ENCODE results near the gene RNF225.
"Not testable (repeated sequence)": the region's sequence is repeated elsewhere in the genome, so short reads cannot be mapped to it uniquely, and the experiment has no call there.

The RNF225 gene

GRCh38 chr19:58362272-58362994 lies 33.0 kb upstream of the RNF225 start, which contains the start of gene ZNF497:
ZNF497 (minus strand) TSS chr19:58362751; CDS start chr19:58357635, 5,116 bp downstream.
- peak; percentile 90 to 96 for DNase-seq (ENCODE audit: low read depth in 2 of 2)

DNA sequence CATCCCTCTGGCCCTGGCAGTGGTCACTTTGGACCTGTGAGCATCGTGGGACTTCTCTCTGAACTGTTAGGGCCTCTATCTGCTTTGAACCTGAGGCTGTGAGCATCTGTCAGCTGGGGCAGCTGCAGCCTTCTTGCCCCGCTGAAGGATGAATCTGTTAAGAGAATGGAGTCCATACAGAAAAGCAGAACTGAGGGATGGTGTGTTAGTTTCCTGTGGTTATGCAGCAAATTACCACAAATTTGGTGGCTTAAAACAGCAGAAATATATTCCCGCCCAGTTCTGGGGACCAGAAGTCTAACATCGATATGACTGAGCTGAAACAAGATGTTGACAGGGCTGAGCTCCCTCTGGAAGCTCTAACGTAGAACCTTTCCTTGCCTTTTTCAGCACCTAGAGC lies 31.3 kb upstream of the RNF225 start:
- DNase-seq (ENCODE audit: low read depth in 2 of 2) = no peak

DNA sequence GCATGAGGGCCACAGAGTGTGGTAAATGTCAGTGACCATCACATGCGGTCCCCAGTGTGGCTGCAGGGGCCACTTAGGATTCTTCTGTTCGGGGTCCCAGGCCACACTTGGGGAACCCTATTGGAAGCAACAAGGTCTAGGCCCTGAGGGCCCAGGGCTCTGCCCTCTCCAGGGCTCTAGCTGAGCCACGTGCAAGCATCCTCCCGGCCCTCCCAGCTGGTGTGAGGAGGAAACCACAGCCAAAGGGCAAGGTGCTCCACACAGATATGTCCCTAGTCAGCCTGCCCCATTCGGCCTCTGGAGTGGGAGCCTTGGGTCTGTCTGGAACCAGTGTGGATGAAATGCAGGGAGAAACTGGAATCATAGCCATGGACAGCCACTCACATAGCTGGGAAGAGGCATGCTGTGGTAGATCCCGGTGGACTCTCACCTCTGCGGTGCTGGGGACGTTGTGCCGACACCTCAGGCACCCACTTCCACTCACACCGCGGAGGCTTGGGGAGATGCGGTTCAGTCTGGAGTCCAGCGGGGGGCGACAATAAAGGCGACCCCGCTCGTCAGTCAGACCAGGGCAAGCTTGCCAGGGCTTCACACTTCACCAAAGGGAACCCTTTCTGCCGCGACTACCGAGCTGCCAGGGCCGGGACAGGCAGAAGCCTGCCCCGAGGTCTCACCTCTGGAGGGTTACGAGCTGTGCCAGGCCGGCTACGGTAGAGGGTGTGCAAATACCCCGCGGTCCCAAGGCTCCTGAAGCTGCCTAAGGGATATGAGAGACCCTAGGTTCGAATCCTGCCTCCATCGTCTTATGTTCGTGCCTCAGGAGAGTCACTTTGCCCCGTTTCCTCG lies 28.6 kb upstream of the RNF225 start:
- no peak for DNase-seq (ENCODE audit: low read depth in 2 of 2)

GRCh38 chr19:58367698-58368454 lies 27.6 kb upstream of the RNF225 start:
- no peak for DNase-seq (ENCODE audit: low read depth in 2 of 2)

DNA sequence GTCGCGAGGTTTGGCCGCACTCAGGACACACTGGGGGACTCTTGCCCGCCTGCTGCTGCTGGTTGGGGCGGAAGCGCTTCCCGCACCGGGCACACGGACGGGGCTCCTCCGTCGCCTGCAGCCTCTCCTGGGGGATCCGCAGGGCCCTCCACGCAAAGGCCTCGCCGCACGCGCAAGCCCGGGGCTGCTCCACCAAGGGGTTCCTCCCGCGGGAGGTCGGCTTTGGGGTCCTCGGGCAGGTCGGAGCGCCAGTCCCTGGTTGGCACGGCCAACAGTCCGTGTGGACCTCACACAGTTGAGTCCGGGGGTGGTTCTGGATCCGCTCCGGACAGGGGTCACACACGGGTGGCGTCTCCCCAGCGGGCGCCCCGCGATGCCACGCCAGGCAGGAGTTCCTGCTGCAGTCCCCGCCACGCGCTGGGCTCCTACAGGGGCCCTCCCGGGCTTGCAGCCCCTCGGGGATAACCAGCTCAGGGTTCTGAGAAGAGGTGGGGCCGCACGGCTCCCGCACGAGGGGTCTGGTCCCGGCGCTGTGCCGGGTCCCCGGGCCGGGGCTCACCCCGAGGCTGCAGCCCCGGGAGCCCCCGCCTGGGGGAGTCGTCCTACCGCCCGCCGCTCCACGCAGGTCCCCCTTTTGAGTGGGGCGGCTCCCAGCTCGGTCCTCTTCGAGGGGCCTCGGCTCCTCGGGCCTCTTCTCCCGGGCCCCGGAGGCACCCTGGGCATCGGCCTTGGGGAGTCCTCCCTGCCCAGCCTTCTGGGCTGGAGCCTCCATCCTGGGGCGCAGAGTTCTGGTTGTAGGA lies 26.7 kb upstream of the RNF225 start:
- DNase-seq (ENCODE audit: low read depth in 2 of 2) = no peak

DNA sequence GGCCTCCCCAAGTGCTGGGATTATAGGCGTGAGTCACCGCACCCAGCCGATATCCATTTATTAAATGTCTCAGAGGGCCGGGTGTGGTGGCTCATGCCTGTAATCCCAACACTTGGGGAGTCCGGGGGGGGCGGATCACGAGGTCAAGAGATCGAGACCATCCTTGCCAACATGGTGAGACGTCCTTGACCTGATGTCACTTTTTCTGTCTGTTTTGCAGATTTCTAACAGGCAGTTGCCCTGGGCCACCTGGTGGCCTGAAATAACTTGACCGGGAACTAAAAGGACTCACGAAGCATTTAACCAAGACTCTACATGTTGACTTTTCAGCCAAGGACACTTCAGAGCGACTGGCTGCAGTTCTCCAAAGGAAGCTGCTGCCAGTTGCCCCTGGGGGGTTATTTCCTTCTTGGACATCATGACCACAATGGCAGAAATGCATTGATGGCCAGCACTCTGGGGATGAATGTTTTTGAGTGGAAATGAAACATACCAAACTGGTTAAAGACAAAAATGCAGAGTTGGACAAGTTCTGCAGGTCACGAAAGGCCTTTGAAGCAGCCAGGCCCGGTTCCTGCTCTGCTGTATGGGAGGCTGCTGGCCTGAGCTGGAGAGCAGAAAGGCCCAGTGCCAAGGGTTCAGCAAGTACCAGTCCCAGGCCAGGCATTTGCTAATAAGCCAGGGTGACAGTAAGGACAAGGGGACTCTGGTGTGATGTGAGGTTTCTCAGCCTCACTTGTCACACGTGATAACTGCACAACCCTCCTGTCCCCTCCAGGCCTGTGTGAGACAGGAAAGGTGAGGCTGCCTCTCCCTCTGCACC lies 22.9 kb upstream of the RNF225 start:
- no peak for DNase-seq (ENCODE audit: low read depth in 2 of 2)

DNA sequence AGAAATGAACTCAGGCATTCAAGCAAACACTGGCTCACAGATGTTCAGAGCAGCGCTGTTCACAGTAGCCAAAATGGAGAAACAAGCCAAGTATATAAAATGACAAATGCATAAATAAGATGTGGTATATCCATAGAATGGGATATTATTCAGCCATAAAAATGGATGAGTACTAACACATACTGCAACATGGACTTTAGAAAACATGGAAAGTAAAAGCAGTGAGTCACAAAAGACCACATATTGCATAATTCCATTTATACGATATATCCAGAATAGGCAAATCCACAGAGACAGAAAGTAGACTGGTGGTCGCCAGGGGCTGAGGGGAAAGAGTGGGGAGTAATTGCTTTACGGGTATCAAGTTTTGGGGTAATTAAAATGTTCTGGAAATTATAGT lies 21.3 kb upstream of the RNF225 start:
- no peak for DNase-seq (ENCODE audit: low read depth in 2 of 2)

DNA sequence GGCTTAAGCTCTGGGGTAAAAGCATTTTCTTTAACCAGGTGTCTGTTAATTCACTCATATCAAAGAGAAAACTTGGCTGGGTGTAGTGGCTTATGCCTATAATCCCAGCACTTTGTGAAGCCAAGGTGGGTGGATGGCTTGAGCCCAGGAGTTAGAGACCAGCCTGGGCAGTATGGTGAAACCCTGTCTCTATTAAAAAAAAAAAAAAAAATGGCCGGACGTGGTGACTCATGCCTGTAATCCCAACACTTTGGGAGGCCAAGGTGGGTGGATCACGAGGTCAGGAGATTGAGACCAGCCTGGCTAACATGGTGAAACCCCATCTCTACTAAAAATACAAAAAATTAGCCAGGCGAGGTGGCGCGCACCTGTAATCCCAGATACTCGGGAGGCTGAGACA lies 18.7 kb upstream of the RNF225 start:
- DNase-seq (ENCODE audit: low read depth in 2 of 2) = not testable (repeated sequence)

DNA sequence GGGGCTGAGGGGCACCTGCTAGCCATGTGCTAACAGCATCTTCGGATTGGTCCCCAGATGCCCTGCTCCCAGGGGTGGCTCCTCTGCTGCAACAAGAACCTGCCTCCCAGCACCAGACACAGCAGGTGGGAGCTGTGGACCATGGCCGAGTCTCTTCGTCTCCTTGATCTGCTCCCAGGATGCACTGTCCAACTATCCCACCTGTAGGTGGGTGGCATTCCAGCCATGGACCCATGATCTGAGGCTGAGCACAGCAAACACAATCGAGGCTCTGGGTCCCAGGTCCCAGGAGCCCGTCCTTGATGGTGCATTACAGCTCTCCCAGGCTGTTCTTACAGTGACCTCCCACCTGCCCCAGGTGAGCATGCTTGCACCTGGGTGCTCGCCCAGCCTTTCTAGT lies 16.2 kb upstream of the RNF225 start:
- DNase-seq (ENCODE audit: low read depth in 2 of 2) = no peak

- DNase-seq (ENCODE audit: low read depth in 2 of 2) = no peak
Observed at GRCh38 chr19:58380037-58380661, 15.3 kb upstream of the RNF225 start.

DNA sequence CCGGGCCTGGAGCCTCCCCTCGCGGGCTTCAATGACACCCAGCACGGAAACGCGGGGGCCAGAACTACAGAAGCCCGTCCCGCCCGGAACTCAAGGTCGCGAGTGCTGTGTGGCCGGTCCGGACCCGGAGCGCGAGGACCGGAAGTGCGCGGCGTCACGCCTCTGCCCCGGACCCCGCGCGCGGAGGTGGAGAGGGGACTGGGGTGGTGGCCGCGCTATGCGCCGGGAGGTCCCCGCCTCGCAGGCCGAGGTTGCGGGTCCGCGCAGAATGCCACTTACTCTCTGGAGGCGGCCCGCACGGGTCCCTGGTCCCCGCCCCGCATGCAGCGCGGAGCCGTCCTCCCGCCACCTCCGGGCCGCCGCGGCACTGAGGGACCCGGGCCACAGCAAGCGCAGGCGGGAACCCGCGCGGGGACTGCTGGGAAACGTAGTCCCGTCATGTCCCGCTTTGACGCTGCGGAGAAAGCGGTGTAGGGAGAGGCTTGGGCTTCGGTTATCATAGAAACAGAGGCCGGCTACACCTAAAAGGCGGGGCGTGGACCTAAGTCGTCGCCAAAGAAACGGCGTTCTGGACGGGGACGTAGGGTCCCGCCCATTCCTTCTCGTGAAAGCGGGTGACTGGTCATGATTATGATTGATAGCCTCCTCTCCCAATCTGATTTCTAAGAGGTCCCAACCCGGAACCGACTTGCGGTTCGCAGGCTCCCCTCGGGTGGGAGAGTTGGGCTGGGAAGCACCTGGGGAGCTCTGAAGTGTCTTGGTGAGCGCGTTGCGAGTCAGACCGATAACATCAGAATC lies 14.6 kb upstream of the RNF225 start, which contains the start of gene ZNF837:
Gene ZNF837 (minus strand): TSS at position 369 of the 798 bp plus-strand sequence. CDS start 11,698 bp downstream, outside the sequence.
- peak; percentile 93 to 94 for DNase-seq (ENCODE audit: low read depth in 2 of 2)

DNA sequence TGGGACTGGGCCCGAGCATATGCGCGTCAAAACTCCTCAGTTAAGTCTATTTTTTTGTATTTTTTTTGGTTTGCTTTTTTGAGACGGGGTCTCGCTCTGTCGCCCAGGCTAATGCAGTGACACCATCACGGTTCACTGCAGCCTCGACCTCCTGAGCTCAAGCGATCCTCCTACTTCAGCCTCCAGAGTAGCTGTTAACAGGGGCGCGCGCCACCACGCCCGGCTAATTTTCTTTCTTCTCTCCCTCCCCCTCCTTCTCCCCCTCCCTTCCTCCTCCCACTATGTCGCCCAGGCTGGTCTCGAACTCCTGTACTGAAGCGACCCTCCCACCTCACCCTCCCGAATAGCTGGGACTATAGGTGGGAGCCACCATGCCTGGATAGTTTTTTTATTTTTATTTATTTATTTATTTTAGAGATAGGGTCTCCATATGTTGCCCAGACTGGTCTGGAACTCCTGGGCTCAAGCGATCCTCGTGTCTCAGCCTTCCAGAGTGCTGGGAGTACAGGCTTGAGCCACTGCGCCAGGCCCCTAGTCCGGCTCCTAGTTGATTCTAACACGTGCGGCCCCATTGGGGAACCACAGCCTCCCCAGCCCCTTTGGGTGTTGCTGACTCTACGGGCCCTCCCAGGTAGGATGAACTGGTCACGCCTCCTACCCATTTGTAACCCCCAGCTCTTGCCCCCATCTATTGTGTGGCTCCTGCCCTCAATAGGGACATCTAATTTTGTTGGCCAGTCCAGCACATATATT lies 13.8 kb upstream of the RNF225 start:
- no peak for DNase-seq (ENCODE audit: low read depth in 2 of 2)

DNA sequence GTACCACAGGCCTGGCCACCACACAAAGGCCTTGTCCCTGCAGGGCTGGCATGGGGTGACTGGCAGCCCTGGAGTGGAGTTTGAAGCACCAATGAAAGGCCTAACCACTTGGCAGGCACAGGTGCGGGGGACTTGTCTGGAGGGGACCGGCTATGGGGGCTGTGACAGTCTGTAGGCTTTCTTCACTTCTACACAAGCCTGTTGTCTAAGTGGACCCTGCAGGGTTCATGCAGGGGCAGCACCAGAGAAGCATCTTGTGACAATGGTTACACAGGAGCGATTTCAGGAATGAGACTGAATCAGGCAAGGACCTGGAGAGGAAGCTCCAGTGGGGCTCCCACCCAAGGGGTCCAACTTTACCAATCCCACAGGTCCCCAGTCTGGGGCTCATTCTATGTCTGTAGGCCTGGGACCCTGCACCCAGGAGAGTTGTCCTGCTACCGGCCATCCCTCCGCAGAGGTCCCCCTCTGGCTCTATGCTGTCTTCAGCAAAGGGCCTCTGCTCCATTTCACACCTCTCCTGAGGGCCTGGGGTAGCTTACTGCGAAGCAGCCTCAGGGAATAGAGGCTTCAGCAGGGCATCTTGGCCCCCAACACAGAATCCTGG lies 12.4 kb upstream of the RNF225 start:
- DNase-seq (ENCODE audit: low read depth in 2 of 2) = no peak

- DNase-seq (ENCODE audit: low read depth in 2 of 2) = no peak
Observed at GRCh38 chr19:58385313-58385890, 10.1 kb upstream of the RNF225 start.

DNA sequence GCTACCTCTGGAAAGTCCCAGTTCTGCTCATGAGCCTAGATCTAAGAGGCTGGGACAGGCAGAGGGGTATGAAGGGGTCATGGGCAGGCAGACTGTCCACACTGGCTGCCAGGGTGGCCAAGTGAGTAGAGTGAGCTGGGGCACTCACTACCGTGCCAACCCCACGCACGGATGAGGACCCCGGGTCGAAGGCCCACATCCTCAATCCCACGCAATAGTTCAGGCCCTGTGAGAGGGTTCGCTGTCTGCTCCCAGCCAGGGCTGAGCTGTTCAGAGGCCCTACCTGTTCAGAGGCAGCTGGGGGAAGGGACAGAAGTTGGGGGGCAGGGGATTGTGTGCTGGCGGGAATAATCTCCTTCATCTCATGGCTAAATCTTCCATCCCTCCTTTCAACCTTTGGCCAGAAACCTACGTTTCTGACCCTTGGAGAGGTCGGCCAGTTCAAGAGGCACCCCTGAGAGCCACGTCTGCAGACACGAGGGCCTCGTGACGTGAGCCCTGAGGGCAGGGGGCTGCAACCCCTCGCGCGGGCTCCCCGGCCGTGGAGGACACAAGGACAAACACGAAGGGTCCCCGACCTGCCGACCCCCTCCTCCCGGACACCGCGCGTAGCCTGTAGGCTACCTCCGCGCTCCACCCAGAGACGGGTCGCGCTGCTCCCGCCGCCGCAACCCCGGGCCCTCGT lies 9.4 kb upstream of the RNF225 start:
- DNase-seq (ENCODE audit: low read depth in 2 of 2) = no peak

GRCh38 chr19:58386576-58387337 lies 8.7 kb upstream of the RNF225 start, which contains the start of gene RPS5:
RPS5 (plus strand) TSS chr19:58387269; CDS start chr19:58388138, 869 bp downstream.
- DNase-seq (ENCODE audit: low read depth in 2 of 2) = peak; percentile 86 to 91

Data from stimulated activated CD8-positive, alpha-beta memory T cell treated with anti-CD3 and anti-CD28 coated beads, Interleukin-7, amount 100 ng/mL, for 1 hour (primary cell).